ENCODE measurements around the gene ABCG8.

ABCG8 gene

DNA sequence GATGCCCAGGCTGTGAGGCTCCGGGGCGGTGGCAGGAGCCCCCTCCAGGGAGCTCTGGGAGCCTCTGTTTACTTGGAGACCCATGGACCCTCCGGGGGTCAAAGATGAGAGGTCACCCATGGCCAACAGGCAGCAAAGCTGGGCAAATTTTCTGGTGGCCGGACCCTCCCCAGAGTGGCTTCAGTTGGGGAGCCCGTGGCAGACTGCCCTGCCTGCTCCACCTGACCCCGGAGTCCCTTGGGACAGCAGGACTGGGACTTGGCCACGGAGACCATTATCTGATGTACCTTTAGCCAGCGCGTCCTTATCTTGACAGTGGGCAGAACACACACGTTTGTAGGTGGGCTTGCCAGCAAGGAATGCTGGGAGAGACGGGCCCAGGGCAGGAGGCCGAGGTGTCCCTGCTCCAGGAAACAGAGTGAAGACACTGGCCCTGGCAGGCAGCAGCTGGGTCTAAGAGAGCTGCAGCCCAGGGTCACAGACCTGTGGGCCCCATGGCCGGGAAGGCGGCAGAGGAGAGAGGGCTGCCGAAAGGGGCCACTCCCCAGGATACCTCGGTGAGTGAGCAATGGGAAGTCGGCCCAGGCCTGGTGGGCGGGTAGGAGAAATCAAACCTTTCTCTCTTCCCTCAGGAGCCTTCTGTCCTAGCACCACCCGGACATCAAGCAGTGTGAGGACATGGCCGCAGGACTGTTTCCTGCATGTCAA lies at the start of gene ABCG8, which contains the start of gene ABCG5:
Gene ABCG8, plus strand, starts transcription at position 412 of the 708 bp plus-strand sequence. Its CDS starts 83 bp downstream, at position 495.
Gene ABCG5, minus strand, starts transcription at position 280 of the 708 bp plus-strand sequence. Its CDS starts 160 bp downstream, at position 120.
- DNase-seq (ENCODE audit: low spot score) = no peak

- DNase-seq (ENCODE audit: low spot score) = no peak
Observed at GRCh38 chr2:43790147-43790546, 48.6 kb upstream of the ABCG8 start.

- DNase-seq (ENCODE audit: low spot score) = no peak
Observed at GRCh38 chr2:43791035-43791765, 47.6 kb upstream of the ABCG8 start.

DNA sequence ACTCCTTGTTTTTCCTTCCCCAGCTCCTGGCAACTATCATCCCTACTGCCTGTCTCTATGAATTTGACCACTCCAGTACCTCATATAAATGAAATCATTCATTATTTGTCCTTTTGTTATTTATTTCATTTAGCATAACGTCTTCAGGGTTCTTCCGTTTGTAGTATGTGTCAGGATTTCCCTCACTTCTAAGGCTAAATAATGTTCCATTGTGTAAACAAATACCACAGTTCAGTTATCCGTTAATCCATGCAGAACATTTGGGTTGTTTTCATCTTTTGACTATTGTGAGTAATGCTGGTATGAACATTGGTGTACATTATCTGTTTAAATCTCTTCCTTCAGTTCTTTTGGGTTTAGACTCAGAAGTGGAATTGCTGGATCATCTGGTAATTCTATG lies 46.1 kb upstream of the ABCG8 start:
- no peak for DNase-seq (ENCODE audit: low spot score)

DNA sequence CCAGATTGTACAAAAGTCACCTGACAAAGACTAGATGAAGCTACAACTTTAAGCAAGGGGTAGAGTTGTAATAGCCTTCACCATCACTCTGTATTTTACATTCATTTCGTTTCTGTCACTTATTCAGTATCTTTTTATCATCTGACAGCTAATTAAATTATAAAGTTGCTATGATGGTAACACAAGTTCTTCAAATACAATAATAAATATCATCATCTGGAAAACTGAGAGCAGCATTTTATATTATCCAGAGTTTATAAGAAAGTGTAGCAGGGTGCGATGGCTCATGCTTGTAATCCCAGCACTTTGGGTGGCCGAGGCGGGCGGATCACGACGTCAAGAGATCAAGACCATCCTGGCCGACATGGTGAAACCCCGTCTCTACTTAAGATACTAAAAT lies 43.8 kb upstream of the ABCG8 start:
- no peak for DNase-seq (ENCODE audit: low spot score)

DNA sequence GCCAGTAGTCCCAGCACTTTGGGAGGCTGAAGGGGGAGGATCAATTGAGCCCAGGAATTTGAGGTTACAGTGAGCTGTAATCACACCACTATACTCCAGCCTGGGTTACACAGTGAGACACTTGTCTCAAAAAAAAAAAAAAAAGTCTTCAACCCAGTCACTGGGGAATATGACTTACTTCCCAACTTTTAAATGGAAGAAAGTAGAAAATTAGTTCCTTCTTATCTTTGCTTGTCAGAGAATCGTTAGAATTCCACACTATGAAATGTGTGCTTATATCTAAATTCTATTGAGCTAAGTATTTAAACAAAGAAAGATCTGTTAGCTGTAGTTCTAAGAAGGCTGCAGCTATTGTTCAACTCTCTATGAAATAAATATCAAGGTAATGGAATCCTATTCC lies 42.6 kb upstream of the ABCG8 start:
- DNase-seq (ENCODE audit: low spot score) = no peak

GRCh38 chr2:43798300-43798699 lies 40.5 kb upstream of the ABCG8 start:
- DNase-seq (ENCODE audit: low spot score) = no peak

GRCh38 chr2:43800894-43801293 lies 37.9 kb upstream of the ABCG8 start:
- no peak for DNase-seq (ENCODE audit: low spot score)

DNA sequence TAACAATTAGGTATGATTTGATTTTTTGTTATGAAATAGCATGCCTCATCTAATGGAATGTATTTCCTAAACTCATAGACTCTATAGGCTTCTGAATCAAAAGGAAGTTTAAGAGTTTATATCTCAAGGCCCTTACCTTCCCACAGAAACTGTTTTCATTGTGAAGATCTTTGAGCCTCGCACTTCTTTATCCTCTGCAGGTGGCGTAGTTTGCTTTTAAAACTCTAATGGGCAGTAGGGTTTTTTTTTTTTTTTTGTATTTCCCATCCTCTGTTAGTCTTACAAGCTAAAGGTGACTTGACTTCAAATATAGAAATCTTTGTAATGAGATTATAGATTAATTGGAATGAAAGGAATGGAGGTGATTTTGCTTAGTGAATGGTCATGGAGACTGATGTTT lies 36.6 kb upstream of the ABCG8 start:
- no peak for DNase-seq (ENCODE audit: low spot score)

DNA sequence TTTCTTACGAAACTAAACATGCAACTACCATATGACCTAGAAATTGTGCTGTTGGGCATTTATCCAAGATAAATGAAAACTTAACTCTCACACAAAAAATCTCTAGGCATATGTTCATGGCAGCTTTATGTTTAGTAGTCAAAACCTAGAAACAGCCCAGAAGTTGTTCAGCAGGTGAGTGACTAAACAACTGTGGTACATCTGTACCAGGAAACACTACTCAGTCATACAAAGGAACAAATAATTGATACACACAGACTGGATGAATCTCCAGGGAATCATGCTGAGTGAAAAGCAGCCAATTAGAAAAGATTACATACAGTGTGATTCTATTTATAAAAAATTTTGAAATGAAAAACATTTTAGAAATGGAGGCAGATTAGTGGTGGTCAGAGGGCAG lies 35.7 kb upstream of the ABCG8 start:
- no peak for DNase-seq (ENCODE audit: low spot score)

GRCh38 chr2:43806719-43807031 lies 32.1 kb upstream of the ABCG8 start:
- DNase-seq (ENCODE audit: low spot score) = no peak

DNA sequence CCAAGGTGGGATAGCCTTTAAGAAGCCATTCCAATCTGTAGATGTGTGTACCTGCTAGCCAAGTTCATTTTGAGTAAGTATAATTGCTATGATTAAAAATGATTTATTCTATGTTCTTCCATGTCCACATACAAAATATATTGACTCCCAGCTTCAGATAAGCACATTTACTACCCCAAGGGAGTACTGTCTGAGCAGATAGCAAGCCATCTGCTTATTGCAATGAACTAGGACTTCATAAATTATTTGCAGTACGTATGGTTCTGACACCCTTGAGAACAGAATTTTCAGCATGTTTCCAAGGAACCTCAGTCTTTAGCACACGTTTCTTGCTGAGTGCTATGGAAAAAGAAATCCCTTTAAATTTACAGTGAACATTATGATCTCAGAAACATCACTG lies 28.3 kb upstream of the ABCG8 start:
- DNase-seq (ENCODE audit: low spot score) = no peak

DNA sequence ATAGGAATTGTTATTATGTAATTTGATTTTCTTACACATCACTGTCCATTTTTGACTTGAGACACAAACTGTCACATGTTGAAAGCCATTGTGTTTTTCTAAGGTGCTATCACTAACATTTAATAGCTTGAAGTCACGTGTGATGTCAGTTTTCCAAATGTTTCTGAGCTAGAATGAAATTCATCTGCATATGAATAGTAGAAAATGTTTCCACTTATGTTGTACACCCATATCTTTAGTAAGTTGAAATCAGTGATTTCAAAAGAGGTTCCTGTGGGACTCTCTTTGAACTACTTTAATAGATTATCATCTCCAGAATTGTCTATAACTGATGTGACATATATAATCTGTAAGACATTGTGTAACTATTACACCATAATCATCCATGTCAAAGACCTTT lies 27.9 kb upstream of the ABCG8 start:
- DNase-seq (ENCODE audit: low spot score) = no peak

DNA sequence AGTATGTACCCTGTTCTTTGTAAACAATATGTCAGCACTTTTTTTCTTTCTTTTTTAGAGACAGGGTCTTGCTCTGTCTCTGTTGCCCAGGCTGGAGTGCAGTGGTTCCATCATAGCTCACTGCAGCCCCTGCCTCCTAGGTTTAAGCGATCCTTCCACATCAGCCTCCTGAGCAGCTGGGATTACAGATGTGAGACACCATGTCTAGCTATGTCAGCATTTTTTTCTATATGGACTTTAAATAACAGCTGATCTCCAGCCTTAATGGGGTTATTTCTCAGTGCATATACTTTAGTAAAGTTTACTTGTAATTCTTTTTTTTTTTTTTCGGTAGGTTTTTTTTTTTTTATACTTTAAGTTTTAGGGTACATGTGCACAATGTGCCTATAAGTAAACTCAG lies 26.8 kb upstream of the ABCG8 start:
- no peak for DNase-seq (ENCODE audit: low spot score)

DNA sequence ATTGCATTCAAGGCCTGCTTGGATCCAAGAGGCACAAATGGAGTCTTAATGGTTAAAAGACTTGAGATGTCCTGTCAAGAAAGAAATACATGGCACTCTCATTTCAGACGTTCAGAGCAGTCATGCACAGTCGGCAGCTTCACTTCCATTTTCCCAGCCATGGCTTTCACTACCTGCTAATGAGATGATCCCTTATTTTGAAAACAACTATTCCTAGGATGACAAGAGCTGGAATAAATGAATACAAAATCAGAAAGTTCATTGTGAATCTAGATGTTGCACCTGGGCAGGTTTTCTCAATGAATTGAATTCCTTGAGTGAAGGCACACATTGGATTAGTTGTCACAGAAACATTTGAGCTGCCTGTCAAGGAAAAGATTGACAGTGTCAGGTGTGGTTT lies 25.8 kb upstream of the ABCG8 start:
- no peak for DNase-seq (ENCODE audit: low spot score)

DNA sequence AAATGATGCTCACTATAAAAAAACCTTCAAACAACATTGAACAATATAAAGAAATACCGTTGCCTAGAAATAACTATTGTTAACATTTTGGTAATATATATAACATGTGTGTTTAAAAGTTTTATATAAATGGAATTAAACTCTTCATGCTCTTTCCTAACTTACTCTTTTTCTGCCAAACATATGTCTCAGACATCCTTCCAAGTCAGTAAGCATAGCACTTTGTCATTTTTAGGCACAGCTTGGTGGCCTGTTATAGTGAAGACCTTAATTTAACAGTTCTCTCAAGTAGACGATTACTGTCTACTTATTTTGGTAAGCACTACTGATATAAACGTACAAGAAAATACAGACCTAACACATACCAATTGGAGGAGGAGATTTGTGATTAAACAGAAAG lies 24.1 kb upstream of the ABCG8 start:
- no peak for DNase-seq (ENCODE audit: low spot score)

DNA sequence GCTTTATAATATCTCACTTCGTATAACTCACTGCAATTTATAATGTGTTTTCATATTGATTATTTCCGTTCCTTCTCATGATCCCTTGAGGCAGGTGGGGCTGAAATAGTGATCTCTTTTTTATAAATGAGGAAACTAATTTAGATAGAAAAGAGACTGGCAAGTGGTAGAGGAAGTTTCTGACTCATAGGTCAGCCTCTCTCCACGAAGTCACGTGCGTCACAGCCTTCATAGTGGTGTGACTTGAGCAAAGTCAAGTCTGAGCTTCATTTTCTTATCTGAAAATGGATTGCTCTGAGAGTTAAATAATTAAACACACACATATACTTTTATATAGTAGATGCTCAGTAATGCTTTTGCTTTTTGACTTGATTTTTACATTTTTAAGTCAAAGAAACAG lies 20.0 kb upstream of the ABCG8 start:
- DNase-seq (ENCODE audit: low spot score) = no peak

- DNase-seq (ENCODE audit: low spot score) = no peak
Observed at GRCh38 chr2:43819491-43820163, 19.1 kb upstream of the ABCG8 start.

GRCh38 chr2:43822839-43823238 lies 15.9 kb upstream of the ABCG8 start:
- no peak for DNase-seq (ENCODE audit: low spot score)

GRCh38 chr2:43823751-43824150 lies 15.0 kb upstream of the ABCG8 start:
- DNase-seq (ENCODE audit: low spot score) = no peak

GRCh38 chr2:43824512-43824911 lies 14.3 kb upstream of the ABCG8 start:
- DNase-seq (ENCODE audit: low spot score) = no peak

- DNase-seq (ENCODE audit: low spot score) = no peak
Observed at GRCh38 chr2:43824951-43825493, 13.7 kb upstream of the ABCG8 start.

- no peak for DNase-seq (ENCODE audit: low spot score)
Observed at GRCh38 chr2:43825841-43826240, 12.9 kb upstream of the ABCG8 start.

All from cerebellar cortex (tissue), 1 donor.